Inferior parietal cortex (tissue), 1 donor: ENCODE measurements around the gene LETMD1.
"Not testable (repeated sequence)": the region's sequence is repeated elsewhere in the genome, so short reads cannot be mapped to it uniquely, and the experiment has no call there.

Experiments
- DNase-seq: peaks from one replicate; pipeline ENCODE4 v3.0.0-alpha.2; 2016; ENCODE audit errors: extremely low spot score

Gene LETMD1, protein sequence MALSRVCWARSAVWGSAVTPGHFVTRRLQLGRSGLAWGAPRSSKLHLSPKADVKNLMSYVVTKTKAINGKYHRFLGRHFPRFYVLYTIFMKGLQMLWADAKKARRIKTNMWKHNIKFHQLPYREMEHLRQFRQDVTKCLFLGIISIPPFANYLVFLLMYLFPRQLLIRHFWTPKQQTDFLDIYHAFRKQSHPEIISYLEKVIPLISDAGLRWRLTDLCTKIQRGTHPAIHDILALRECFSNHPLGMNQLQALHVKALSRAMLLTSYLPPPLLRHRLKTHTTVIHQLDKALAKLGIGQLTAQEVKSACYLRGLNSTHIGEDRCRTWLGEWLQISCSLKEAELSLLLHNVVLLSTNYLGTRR

DNA sequence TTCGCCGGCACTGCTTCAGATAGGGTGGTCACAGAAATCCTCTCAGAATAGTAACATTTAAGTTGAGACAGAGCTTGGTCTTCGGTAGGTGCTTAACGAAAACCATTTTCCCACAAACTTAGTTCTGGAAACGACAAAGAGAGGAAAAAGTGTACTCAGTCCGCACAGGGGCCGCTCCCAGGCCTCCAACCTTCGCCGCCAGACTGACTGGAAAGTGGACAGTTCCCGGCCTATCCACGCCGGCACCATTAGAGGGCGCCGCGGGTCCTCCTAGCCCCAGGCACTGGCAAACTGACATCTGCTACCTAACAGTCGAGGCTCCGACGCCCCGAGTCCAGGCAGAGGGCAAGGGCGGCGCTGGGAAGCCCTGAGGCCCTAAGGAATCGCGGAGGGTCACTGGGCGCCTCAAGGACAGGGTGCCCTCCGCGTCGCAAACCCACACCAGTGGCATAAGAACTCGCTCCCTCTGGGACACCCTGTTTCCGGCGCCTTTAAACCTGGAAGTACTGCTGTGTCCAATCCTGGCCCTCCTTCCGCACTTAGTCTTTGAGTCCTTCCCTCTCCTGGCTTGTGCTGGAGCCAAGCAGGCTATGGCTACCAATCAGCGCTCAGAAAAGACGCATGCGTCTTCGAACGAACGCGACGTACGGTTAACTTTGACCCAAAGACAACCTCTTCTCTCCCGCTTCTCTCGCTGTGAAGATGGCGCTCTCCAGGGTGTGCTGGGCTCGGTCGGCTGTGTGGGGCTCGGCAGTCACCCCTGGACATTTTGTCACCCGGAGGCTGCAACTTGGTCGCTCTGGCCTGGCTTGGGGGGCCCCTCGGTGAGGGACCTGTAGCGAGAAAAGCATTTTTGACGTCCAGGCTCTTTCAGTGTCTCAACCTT is at the start of gene LETMD1:
Gene LETMD1 (plus strand): TSS at position 673 of the 886 bp plus-strand sequence. CDS start 30 bp downstream, at position 703.
- DNase-seq = peak; percentile 100

DNA sequence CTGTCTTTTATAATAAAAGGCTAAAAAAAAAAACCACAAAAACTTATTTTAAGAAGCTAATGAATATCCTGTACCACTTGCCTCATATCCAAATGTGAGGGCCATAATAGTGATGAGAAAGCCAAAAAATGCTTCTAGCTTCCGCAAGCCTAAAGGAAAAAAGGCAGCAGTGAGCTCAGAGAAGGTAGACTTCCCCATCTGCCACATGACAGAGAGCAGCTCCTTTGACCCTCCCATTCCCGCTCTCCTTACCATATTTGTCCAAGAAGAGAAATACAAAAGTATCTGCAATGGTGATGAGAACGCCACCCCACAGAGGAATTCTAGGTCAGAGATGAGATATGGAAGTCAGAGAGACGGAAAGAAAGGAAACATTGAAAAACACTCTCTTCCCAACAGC is 49.0 kb upstream of the LETMD1 start:
- no peak for DNase-seq

DNA sequence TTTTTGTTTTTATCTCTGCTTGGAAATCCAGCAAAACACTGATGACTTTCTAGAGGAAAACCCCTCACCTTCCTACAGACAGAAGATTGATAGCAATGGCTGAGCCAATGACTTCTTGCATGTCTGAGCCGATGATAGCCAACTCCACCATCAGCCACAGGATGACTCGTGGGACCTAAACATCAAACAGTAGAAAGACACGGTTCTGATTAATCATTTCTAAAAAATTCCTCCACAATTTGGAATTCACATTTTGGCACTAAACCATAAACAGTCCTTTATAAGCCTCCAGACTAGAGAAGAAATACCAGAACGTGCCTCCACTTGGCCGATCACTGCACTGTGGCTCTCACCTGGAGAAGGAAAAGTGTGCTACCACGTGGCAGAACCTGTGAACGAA is 47.9 kb upstream of the LETMD1 start:
- no peak for DNase-seq

DNA sequence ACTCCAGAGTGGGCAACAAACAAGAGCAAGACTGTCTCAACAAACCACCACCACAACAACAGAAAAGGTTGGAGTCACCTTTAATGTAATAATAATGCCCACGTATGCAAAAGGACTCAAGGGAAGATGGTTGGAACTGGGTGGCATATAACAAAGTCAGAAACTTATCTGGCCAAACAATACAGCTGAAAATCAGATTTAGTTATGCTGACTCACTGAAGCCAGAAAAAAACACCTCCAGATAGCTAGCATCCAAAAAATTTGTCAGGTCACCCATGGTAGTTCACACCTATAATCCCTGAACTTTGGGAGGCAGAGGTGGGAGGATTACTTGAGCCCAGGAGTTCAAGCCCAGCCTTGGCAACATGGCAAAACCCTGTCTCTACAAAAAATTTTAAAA is 46.3 kb upstream of the LETMD1 start:
- no peak for DNase-seq

DNA sequence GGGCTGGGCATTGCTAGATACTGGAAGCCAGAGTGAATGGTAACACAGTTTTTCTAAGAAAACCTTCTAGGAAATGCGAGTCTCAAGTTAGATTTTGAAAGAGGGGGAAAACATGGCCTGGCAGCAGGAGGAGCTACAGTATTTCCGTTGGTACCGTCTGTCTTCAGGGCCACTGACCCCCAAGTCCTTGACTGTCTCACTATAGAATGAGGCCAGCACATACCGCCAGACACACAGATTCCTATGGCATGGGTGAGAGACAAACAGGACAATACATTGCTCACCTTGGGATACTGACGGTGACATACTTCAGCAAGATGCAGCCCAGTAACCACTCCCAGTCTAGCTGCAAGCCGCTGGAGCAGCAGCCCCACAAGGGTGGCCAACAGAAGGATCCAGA is 43.6 kb upstream of the LETMD1 start:
- DNase-seq = no peak

DNA sequence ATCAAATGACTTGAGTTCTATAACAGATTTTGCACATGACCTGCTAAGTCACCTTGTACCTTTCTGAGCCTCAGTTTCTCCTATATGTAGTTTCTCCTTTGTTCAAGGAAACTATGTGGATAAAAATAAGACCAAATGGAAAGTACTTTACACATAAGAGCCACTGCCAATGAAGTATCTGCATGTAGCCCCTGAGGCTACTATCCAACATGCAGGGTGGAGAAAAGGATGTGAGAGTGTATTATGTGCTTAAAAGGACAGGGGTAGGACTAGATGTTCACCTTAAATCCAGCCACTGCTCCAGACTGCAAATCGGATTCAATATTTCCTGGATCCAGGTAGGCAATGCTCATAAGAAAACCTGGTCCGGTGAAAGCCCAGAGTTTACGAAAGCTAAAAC is 43.1 kb upstream of the LETMD1 start:
- no peak for DNase-seq

DNA sequence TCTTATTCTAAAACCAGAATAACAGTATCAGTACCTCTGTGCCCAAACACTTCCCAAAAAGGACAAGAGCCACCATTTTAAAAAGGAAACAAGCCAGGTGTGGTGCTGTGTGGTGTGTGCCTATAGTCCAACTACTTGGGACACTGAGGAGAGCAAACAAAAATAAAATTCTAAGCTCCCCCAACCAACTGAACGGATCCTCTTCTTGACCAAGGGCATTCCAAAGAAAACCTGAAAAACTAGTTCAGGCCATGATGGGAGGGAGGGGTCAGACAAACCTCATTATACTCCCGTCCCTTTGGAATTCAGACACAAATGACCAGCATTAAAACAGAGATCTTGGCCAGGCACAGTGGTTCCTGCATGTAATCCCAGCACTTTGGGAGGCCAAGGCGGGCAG is 42.5 kb upstream of the LETMD1 start:
- DNase-seq = no peak

DNA sequence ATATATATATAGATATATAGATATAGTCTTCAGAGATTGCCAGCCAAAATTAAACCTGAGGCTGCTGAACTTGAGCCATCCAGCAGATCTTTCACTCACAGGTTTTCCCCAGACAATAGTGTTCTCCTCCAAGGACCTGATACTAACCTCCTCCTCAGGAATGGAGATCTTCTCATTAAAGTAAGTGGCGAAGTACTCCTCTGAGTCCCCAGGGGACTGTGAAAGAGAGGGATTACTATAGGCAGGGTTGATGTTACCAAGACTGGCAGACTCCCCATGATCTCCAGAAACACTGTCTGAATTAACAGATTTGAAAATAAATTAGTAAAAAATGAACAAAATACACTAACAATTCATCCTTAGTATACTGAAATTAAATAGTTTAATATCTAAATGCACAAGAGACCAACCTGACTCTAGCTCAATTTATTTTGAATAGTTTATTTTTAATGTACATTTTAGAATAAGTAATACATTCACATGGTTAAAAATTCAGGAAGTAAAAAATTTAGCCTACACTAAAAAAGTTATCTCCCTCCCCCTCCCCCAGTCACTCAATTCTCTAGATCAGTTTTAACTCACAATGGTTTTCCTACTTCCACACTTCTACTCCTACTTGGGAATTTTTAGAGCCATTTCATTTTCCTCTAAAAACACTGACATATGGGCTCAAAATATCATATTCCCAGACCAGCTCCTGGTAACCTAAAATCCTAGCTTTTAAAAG is 39.6 kb upstream of the LETMD1 start:
- no peak for DNase-seq

DNA sequence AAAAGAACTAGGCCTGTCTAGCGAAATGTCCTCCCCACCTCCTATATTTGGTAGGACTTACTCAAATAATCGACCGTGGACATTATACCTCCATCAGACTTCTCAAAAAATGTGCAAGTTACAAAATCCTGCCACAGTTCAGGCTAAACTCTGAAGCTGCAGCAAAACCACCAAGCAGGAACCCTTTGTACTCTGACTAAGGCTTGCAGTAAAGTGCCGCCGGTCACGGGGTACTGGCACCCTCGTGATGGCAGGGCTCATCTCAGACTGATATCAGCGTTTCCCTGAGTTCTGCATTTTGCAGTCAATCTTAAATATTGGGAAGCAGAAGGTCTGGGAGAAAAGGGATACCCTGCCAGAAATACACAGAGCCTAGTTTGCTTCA is 39.1 kb upstream of the LETMD1 start:
- DNase-seq = peak; percentile 89

DNA sequence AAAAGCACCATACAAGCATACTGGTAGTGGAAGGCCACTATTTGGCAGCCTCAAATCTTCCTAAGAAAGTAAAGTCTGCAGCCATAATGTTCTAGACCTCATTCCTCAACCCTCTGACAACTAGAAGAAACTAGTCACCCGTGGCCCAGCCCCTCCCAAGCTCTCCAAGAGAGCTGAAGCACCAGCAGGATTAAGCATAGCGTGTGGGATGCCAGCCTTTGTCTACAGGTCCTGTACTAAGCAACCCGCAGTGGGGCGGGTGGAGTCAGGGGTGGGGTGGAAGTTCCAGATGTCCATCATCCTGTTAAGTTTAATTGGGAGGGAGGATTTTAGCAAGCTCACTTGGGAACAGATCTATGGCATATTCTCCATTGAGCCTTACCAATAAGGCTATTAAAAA is 36.2 kb upstream of the LETMD1 start:
- no peak for DNase-seq

DNA sequence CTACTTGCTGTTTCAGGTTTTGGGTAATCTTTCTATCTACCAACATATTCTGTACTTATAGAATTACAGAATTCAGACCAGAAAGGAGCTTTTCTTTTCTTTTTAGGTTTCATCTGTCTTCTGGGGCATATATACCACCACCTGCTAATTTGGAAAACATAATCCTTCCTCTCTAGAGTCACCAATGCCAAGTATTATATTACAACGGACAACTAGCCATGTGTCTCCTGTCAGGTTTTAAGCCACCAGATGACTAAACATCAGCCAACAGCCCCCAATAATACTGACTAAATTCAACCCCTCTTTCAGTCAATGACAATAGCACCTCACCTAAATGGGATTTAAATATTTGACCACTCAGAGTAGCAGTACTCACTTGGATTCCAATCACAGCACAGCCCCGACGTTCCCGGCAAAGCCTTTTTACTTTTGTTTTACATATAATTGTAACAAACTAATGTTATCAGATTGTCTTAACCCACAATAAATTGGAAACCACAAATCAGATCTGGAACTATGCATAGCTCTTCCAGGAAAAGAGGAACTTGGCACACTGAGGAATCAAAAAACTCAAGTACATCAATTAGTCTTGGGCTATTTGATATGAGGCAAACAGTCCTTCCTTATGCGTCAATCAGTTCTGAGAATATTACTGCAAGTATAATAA is 35.4 kb upstream of the LETMD1 start:
- DNase-seq = no peak

DNA sequence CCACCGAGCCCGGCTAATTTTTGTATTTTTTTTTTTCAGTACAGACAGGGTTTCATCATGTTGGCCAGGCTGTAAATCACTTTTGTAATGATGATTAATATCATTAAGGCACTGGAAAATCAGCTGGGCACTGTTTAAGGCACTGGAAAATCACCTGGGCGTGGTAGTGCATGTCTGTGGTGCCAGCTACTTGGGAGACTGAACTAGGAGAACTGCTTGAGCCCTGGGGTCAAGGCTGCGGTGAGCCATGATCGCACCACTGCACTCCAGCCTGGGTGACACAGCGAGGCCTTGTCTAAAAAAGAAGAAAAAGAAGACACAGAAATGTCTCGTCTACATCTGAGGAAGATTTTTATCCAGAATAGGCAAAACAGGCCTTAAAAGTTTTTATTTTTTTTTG is 34.7 kb upstream of the LETMD1 start:
- no peak for DNase-seq

DNA sequence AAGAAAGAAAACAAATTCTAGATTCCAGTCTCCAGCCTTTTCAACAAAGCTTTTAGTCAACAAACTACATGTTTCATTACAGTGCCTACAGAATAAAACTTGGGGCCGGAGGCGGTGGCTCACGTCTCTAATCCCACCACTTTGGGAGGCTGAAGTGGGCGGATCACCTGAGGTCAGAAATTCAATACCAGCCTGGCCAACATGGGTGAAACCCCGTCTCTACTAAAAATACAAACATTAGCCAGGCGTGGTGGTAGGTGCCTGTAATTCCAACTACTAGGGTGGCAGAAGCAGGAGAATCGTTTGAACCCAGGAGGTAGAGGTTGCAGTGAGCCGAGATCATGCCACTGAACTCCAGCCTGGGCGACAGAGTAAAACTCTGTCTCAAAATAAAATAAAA is 33.7 kb upstream of the LETMD1 start:
- not testable (repeated sequence) for DNase-seq

DNA sequence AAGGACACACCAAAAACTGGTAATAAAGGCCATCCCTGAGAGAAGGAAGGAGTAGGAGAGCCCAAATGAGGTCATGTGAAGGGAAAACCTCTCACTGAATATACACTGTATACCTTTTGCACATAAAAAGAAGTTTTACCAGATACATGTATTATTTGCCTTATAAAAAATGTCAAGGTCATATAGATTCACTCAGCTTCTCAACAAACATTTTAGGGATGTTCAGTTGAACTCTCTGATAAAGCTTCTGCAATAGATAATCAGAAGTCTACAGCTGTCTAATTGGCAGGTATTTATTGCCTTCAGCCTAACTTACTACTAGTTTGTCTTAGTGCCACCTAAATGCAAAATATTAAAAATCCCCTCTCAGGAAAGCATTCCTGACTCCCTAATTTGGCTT is 30.7 kb upstream of the LETMD1 start:
- no peak for DNase-seq

DNA sequence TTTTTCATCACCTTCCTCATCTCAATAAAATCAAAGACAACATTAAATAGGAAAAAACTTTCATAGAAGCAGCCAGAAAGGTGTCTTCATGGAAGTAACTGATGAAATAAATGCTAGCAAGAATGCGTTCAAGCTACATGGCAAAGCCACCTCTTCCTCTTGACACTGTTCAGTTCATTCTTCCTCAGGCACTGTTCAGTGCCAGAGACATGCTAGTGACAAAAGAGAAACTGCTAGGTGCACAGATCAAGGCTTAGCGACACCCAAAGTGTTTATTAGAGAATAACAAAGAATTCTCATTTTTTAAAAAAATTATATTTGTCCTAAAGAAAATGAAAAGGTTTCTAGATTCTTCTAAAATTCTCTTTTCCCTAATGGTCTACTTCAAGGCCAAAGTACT is 29.2 kb upstream of the LETMD1 start:
- DNase-seq = no peak

DNA sequence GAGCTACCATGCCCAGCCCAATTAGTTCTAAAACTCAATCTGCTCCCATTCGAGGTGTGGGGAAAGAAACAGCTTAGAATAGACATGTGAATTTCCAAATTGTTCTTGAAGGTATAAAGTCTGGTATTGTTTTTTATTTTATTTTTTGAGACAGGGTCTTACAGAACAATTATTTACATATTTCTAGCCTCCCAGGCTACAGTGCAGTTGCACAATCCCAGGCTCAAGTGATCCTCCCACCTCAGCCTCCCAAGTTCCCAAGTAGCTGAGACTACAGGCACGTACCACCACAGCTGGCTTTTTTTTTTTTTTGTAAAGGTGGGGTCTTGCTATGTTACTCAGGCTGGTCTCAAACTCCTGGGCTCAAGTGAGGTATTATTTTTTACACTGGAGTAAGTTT is 28.2 kb upstream of the LETMD1 start:
- no peak for DNase-seq

DNA sequence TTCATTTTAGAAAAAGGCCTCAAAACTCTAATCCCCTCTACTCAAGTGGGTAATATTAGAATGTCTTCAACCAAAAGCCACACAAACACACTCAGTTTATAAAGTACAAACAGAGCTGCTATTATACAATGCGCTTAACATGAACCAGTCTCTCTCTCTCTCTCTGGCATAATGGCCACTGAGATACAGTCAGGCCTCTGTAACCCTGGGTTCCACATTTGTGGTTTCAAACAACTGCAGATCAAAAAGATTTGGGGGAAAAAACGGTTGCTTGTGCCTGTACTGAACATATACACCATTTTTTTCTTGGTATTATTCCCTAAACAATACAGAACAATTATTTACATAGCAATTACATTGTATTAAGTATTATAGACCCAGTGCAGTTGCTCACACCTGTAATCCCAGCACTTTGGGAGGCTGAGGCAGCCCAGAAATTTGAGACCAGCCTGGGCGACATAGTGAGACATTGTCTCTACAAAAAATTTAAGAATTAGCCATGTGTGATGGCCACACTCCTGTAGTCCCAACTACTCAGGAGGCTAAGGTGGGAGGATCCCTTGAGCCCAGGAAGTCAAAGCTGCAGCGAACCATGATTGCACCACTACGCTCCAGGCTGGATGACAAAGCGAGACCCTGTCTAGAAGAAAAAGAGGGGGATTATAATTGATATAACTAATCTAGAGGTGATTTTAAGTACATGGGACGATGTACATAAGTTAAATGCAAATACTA is 27.5 kb upstream of the LETMD1 start:
- DNase-seq = peak; percentile 68

DNA sequence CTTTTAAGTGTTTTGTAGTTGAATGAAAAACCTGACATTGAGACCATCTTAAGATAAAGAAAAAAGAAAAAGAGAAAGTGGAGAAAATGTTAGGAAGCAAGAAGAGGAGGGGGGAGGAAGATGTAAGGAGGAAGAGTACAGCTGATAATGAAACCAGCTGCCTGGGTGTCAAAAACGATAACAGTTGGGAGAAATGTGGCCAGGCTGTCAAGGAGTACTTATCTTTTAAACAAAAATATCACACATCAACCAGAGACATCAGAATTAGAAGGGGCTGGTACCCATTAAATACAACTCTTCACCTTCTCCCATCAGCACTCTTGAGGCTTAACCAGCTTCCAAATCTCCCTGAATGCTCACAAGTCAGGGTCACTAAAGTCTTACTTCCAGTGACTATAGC is 26.4 kb upstream of the LETMD1 start:
- no peak for DNase-seq

DNA sequence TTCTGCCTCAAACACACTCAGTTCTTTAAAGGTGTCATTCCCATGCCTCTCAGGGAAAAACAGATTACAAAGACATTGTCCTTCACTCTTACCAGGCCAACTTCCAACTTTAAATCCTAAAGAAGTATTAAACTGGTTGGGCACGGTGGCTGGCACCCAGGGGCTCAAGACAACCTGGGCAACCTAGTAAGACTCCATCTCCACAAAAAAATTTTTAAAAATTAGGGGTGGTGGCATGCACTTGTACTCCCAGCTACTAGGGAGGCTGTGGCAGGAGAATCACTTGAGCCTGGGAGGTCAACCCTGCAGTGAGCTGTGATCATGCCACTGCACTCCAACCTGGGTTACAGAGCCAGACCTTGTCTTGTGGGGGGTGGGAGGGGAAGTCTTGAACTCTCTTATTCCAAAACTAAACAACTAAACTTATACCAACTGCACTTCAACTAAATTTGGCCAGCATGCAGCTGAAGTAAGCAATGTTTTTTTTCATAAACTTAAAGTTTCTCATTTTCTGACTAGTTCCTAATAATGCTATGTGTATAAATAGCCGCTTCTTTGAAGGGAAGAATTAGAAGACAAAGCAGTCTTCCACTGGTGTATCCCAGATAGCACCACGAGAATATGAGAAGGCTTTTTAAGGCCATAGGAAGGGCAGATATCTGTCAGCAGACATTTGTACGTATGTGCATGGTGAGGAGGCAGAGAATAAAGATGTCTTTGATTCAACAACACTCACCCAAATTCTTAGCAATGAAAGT is 24.3 kb upstream of the LETMD1 start:
- no peak for DNase-seq

DNA sequence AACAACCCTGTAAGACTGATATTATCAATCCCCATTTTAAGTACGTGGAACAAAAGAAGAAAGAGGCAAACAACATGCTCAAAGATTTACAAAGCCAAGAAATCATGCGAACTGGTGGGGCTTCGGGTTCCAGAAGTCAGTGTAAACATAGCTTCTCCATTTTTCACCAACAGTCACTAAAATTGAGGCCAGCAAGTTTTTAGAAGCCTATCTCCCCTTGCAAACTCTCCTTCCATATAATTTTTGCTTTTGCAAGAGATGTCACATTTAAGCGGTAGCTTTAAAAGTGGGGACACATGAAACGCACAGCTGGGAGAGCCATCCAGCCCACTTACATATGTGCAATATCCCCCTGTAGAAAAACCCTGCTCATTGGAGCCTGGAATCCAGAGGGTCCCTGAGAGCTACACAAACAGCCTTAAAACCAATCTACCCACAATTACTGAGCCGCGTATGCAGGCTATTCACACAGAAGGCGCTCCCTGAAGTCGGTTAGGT is 22.7 kb upstream of the LETMD1 start:
- peak; percentile 61 for DNase-seq
